H1 (cell line): Measurements from ENCODE around the gene NOL9. TPM values are rescaled to one million over a fixed set of nuclear protein-coding genes. Genes with fewer than 3 reads are reported as not detected.

Experiments used
- CEBPB ChIP-seq: IDR thresholded peaks from 2 replicates; pipeline ENCODE4 v1.6.1; 2012; ENCODE audit warnings: low read depth, low read length
- CHD1 ChIP-seq: IDR thresholded peaks from 2 replicates; pipeline ENCODE4 v1.6.1; 2012; ENCODE audit warnings: low read depth, low read length, improper control_type of control experiment
- CREB1 ChIP-seq: IDR thresholded peaks from 2 replicates; pipeline ENCODE4 v1.6.1; 2012; ENCODE audit warnings: inconsistent platforms
- CTBP2 ChIP-seq: IDR thresholded peaks from 2 replicates; pipeline ENCODE4 v1.7.0; 2011; ENCODE audit warnings: borderline replicate concordance, mild to moderate bottlenecking, moderate library complexity, mixed read lengths, low read length; ENCODE audit not compliant: insufficient read depth, insufficient read length
- CTCF ChIP-seq, 3 experiments: IDR thresholded peaks; 1 replicate in 2 of 3; 2 replicates in 1 of 3; pipeline versions ENCODE4 v1.5.1 to v1.6.1; 2011; ENCODE audit warnings: low read length in 3 of 3, mild to moderate bottlenecking in 3 of 3, inconsistent platforms in 2 of 3, low read depth in 1 of 3, moderate library complexity in 1 of 3; ENCODE audit not compliant: insufficient read depth in 1 of 3; ENCODE audit errors: control extremely low read depth in 1 of 3
- FOSL1 ChIP-seq: IDR thresholded peaks from 2 replicates; pipeline ENCODE4 v1.6.1; 2011; ENCODE audit warnings: mild to moderate bottlenecking, low read depth, low read length, moderate library complexity; ENCODE audit not compliant: insufficient read depth
- GABPA ChIP-seq: IDR thresholded peaks from 2 replicates; pipeline ENCODE4 v1.6.1; 2011; ENCODE audit warnings: mild to moderate bottlenecking, low read length, moderate library complexity, borderline replicate concordance; ENCODE audit not compliant: insufficient read depth
- HDAC2 ChIP-seq, 2 experiments: fragments of 300-600 bp in 1 of 2; sonication (generic) in 1 of 2; IDR thresholded peaks; 2 replicates each; pipeline ENCODE4 v1.6.1; 2011 to 2012; ENCODE audit warnings: low read depth in 2 of 2, low read length in 2 of 2, mild to moderate bottlenecking in 2 of 2, moderate library complexity in 2 of 2, borderline replicate concordance in 1 of 2, inconsistent platforms in 1 of 2
- KDM1A ChIP-seq: fragments of 200-600, 300-600 bp; sonication (generic); IDR thresholded peaks from 2 replicates; pipeline ENCODE4 v1.7.1; 2016; ENCODE audit warnings: mild to moderate bottlenecking, low read length, borderline replicate concordance
- MAFK ChIP-seq: IDR thresholded peaks from 2 replicates; pipeline ENCODE4 v1.6.1; 2012; ENCODE audit warnings: low read depth, mild to moderate bottlenecking, improper control_type of control experiment, low read length
- MAX ChIP-seq: IDR thresholded peaks from 2 replicates; pipeline ENCODE4 v1.6.1; 2012; ENCODE audit warnings: inconsistent platforms
- NRF1 ChIP-seq: IDR thresholded peaks from 2 replicates; pipeline ENCODE4 v1.6.1; 2011; ENCODE audit warnings: mild to moderate bottlenecking, low read depth, low read length, improper control_type of control experiment
- RAD21 ChIP-seq, 2 experiments: IDR thresholded peaks in 1 of 2; conservative IDR thresholded peaks in 1 of 2; 2 replicates each; pipeline ENCODE4 v1.6.1; 2011; ENCODE audit warnings: low read depth in 2 of 2, low read length in 2 of 2, improper control_type of control experiment in 1 of 2, inconsistent platforms in 1 of 2, mild to moderate bottlenecking in 1 of 2, moderate library complexity in 1 of 2
- RXRA ChIP-seq: IDR thresholded peaks from 2 replicates; pipeline ENCODE4 v1.6.1; 2011; ENCODE audit warnings: low read depth, mild to moderate bottlenecking, low read length, moderate library complexity; ENCODE audit not compliant: insufficient read depth
- SAP30 ChIP-seq: fragments of 300-600 bp; sonication (generic); IDR thresholded peaks from 2 replicates; pipeline ENCODE4 v1.7.1; 2012; ENCODE audit warnings: low read length, moderate library complexity, mild to moderate bottlenecking, inconsistent platforms; ENCODE audit not compliant: insufficient read depth, insufficient replicate concordance
- SIN3A ChIP-seq, 2 experiments: IDR thresholded peaks in 1 of 2; conservative IDR thresholded peaks in 1 of 2; 2 replicates each; pipeline ENCODE4 v1.6.1; 2011 to 2012; ENCODE audit warnings: low read length in 2 of 2, improper control_type of control experiment in 1 of 2, low read depth in 1 of 2, mild to moderate bottlenecking in 1 of 2
- SIRT6 ChIP-seq: IDR thresholded peaks from one replicate; pipeline ENCODE4 v1.7.1; 2012; ENCODE audit warnings: low read length, inconsistent platforms
- SIX5 ChIP-seq: IDR thresholded peaks from 2 replicates; pipeline ENCODE4 v1.6.1; 2011; ENCODE audit warnings: mild to moderate bottlenecking, low read depth, low read length
- SP1 ChIP-seq: IDR thresholded peaks from 2 replicates; pipeline ENCODE4 v1.6.1; 2011; ENCODE audit warnings: low read depth, low read length
- SP4 ChIP-seq: IDR thresholded peaks from 2 replicates; pipeline ENCODE4 v1.6.1; 2012; ENCODE audit warnings: low read length, inconsistent platforms
- polyA plus RNA-seq, 7 experiments: library from polyadenylated mRNA; depleted of rRNA in 3 of 7; stranded (reverse) in 5 of 7; unstranded in 2 of 7; fragments of >200 nt in 5 of 7; fragments of 200-250 nt in 2 of 7; gene quantifications; 1 replicate in 5 of 7; 2 replicates in 1 of 7; 4 replicates in 1 of 7; pipeline versions ENCODE4 v1.2.1 to v1.2.3, GENCODE V29; 2011 to 2013; ENCODE audit warnings: missing spikeins in 2 of 7, mixed read lengths in 2 of 7
- total RNA-seq: library from RNA; stranded (reverse); fragmentation: NEBNext Ultra II Directional; extraction: Animal tissue kit (Norgen Biotek cat#: 25700); gene quantifications from 2 replicates; pipeline ENCODE4 v1.2.1, GENCODE V29; 2021

Gene NOL9
- total and polyA plus RNA-seq, 2 of the 8 experiments (the other 6 are each of a cell fraction or from before 2014, with no cell fraction given), result 17.1 to 38.1 TPM

GRCh38 chr1:6554031-6554906 lies at the start of gene NOL9 (continued):
- peak; percentile 49 for TF ChIP-seq CEBPB
- no peak for TF ChIP-seq SIRT6
- peak in 1 of 2 experiments; percentile 88; a peak in 1 of 4 replicates for TF ChIP-seq HDAC2 (IDR thresholded peaks at IDR 0.05; ENCODE audit: borderline replicate concordance in 1 of 2, low read depth in 2 of 2, low read length in 2 of 2)
- no peak for TF ChIP-seq CTBP2
- no peak for TF ChIP-seq RXRA
- 0 out of 4 replicates have a peak, but pooled peaks of 1 of the 2 experiments have one; percentile 47 for TF ChIP-seq SIN3A (conservative IDR thresholded peaks at IDR 0.05 in 1 of 2, IDR thresholded peaks at IDR 0.05 in 1 of 2; ENCODE audit: low read depth in 1 of 2, low read length in 2 of 2)
- no peak for TF ChIP-seq MAFK
- no peak for TF ChIP-seq SIX5
- no peak for TF ChIP-seq GABPA
- no peak for TF ChIP-seq CHD1
- TF ChIP-seq KDM1A, result no peak
- peak; percentile 47 to 60 for TF ChIP-seq RAD21 (IDR thresholded peaks at IDR 0.05 in 1 of 2, conservative IDR thresholded peaks at IDR 0.05 in 1 of 2; ENCODE audit: low read depth in 2 of 2, low read length in 2 of 2)
- TF ChIP-seq CTCF (IDR thresholded peaks at IDR 0.05; ENCODE audit: control extremely low read depth in 1 of 3, insufficient read depth in 1 of 3, low read depth in 1 of 3, low read length in 3 of 3), result peak; percentile 85 to 93 (median 87)
- peak; percentile 68; the same call in 1 of the 2 replicates for TF ChIP-seq SP4
- no peak for TF ChIP-seq SAP30
- TF ChIP-seq SP1, result no peak
- TF ChIP-seq NRF1, result no peak
- no peak; the same call in 1 of the 2 replicates for TF ChIP-seq MAX
- TF ChIP-seq FOSL1, result no peak
- peak; percentile 64 for TF ChIP-seq CREB1
